Colonic mucosa (tissue), 4 donors: ENCODE results near the gene C6orf89. TPM values are rescaled to one million over a fixed set of nuclear protein-coding genes. Genes with fewer than 3 reads are reported as not detected.
A peak's percentile ranks its signal among the peaks of the same experiment; 100 is the strongest.

Source experiments
- DNase-seq: peaks from one replicate; pipeline ENCODE4 v3.0.0-alpha.2; 2020
- H3K27ac ChIP-seq: fragments of 200-600 bp; one replicate; pipeline ENCODE4 v1.8.0; 2021
- H3K27me3 ChIP-seq: fragments of 200-600 bp; one replicate; pipeline ENCODE4 v1.8.0; 2021
- H3K36me3 ChIP-seq: fragments of 200-600 bp; one replicate; pipeline ENCODE4 v1.8.0; 2021
- H3K4me1 ChIP-seq: fragments of 200-600 bp; one replicate; pipeline ENCODE4 v1.8.0; 2021; ENCODE audit warnings: mild to moderate bottlenecking
- H3K4me3 ChIP-seq: fragments of 200-600 bp; one replicate; pipeline ENCODE4 v1.8.0; 2021
- H3K9ac ChIP-seq, 2 donors: one replicate each; pipeline ENCODE4 v1.7.0; 2013; ENCODE audit warnings: control low read depth in 2 of 2, low read depth in 2 of 2, low read length in 2 of 2
- H3K9me3 ChIP-seq: fragments of 200-600 bp; one replicate; pipeline ENCODE4 v1.8.0; 2021
- CTCF ChIP-seq: fragments of 200-600 bp; IDR thresholded peaks from one replicate; pipeline ENCODE4 v1.8.0; 2022; ENCODE audit warnings: antibody characterized with exemption, mild to moderate bottlenecking
- intact Hi-C: fragments of 100-400 bp; cut with DNase I; formaldehyde crosslinking; loops from one replicate; pipeline ENCODE4 v1.14.1; 2022
- total RNA-seq, 2 donors: library from RNA; stranded (reverse); fragmentation: NEBNext Ultra II Directional in 1 of 2; extraction: Animal tissue kit (Norgen Biotek cat#: 25700) in 1 of 2; gene quantifications; one replicate each; pipeline ENCODE4 v1.2.1, GENCODE V29; 2021
- donor health status: healthy.
- donor health status: DM: no; HTN: no; CAD: no.
- donor health status: DM: no; HTN: no; CAD: no.

Gene C6orf89
- total RNA-seq, 2 donors from 2014 or later, result 46.3 to 49.5 TPM

- intact Hi-C loops, result loop anchor here (2.0 kb wide), 1 partner anchor 83 kb away; no protein-coding TSS in a partner anchor
- DNase-seq, result no peak
Measured at GRCh38 chr6:36850021-36850420, 35.7 kb upstream of the C6orf89 start.

DNA sequence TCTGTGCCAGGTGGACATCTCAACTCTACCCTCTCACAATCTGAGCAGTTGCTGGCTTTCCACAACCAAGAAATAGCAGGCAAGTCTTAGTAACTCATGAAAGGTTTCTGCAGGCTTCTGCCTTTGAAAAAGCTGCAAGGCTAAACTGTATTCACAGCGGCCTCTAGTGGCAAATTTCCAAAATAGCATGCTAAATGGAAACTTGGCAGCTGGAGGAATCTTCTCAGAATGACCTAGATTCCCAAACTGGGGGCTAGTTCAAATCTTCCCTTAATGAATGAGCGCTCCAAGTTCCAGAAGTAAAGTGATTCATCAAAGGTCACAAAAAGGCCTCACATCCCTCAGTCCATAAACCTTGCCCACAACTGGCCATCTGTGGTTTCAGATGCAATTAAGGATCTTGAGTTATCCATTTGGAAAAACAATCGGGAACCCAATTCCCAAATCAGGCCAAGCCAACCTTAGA, 34.6 kb upstream of the C6orf89 start:
- Histone ChIP-seq H3K9ac (no peak overlapping the region), H3K4me3 (no peak overlapping the region), H3K4me1 (no peaks in the 10 kb centered on the region), H3K27me3 (no peaks in the 10 kb centered on the region), H3K27ac (no peak overlapping the region), H3K36me3 (no peaks in the 10 kb centered on the region), H3K9me3 (no peaks in the 10 kb centered on the region)
- DNase-seq, result peak; percentile 67
- intact Hi-C loops, result loop anchor here (2.0 kb wide), 1 partner anchor 84 kb away; no protein-coding TSS in a partner anchor
- peak; percentile 79 for TF ChIP-seq CTCF

More at GRCh38 chr6:36850021-36850420, 35.7 kb upstream of the C6orf89 start:
- no peak overlapping the region for H3K9ac ChIP-seq
- no peaks in the 10 kb centered on the region for H3K9me3 ChIP-seq
- H3K36me3 ChIP-seq, result no peaks in the 10 kb centered on the region
- no peak for TF ChIP-seq CTCF
- no peaks in the 10 kb centered on the region for H3K27me3 ChIP-seq
- H3K4me1 ChIP-seq, result no peaks in the 10 kb centered on the region
- no peak overlapping the region for H3K4me3 ChIP-seq
- no peak overlapping the region for H3K27ac ChIP-seq

GRCh38 chr6:36851626-36852025, 34.1 kb upstream of the C6orf89 start:
- no peak overlapping the region for H3K4me3 ChIP-seq
- H3K9me3 ChIP-seq, result no peaks in the 10 kb centered on the region
- no peak for TF ChIP-seq CTCF
- H3K27ac ChIP-seq, result no peak overlapping the region
- no peaks in the 10 kb centered on the region for H3K36me3 ChIP-seq
- no peak for DNase-seq
- H3K9ac ChIP-seq, result no peak overlapping the region
- no peaks in the 10 kb centered on the region for H3K4me1 ChIP-seq
- intact Hi-C loops, result loop anchor here (2.0 kb wide), 1 partner anchor 85 kb away; no protein-coding TSS in a partner anchor
- no peaks in the 10 kb centered on the region for H3K27me3 ChIP-seq

GRCh38 chr6:36852481-36853147, 33.1 kb upstream of the C6orf89 start:
- no peak overlapping the region for H3K9ac ChIP-seq
- intact Hi-C loops, result no loop called here
- H3K9me3 ChIP-seq, result no peaks in the 10 kb centered on the region
- DNase-seq, result no peak
- no peak overlapping the region for H3K27ac ChIP-seq
- no peak overlapping the region for H3K4me3 ChIP-seq
- no peaks in the 10 kb centered on the region for H3K36me3 ChIP-seq
- H3K27me3 ChIP-seq, result no peaks in the 10 kb centered on the region
- no peak for TF ChIP-seq CTCF
- no peaks in the 10 kb centered on the region for H3K4me1 ChIP-seq

DNA sequence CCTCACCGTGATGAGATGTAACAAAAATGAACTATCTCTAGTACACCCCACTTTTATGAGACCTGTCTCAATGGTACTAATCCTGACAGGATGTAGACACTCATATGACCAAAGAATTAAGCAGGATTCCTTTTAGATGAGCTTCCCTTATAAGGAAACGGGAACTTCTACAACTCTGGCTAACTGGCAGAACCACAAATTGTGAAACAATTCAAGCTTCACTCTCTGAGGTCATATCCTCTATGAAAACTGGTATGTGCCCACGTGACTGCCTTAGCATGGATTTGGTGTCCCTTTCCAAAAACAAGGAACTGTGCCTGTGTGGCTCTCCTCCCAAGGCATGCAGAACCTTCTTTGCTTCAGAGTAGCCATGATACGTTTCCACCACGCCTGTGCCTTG, 32.4 kb upstream of the C6orf89 start:
- TF ChIP-seq CTCF, result no peak
- Histone ChIP-seq H3K9me3 (no peaks in the 10 kb centered on the region), H3K4me3 (no peak overlapping the region), H3K9ac (no peak overlapping the region), H3K4me1 (no peaks in the 10 kb centered on the region), H3K27me3 (no peaks in the 10 kb centered on the region), H3K27ac (no peak overlapping the region), H3K36me3 (no peaks in the 10 kb centered on the region)
- intact Hi-C loops, result no loop called here
- DNase-seq, result no peak
